ENCODE results near the gene RSPH4A.

DNA sequence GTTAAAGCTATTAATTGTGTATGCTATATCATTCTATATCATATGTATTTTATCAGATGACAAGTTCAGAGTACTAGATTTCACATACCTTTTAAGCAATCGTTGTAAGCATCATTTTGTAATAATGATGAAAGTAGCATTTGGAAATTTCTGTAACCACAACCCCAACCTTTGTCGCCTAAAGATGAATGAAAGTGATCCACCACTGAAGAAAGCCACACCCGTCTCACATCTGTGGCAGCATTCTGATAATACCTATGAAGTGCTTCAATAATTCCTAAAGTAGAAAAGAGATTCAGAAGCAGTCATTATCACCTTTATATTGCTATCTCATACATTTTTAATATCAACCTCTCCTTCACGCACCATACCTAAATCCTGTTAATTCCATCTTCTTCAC is 35.6 kb downstream of the RSPH4A start:
- TF ChIP-seq RBAK (tag by site-specific recombination; IDR thresholded peaks at IDR 0.05) (no peak), KLF10 (tag by site-specific recombination; IDR thresholded peaks at IDR 0.05) (no peak), PRDM1 (tag by site-specific recombination; IDR thresholded peaks at IDR 0.05) (no peak), WT1 (tag by site-specific recombination; IDR thresholded peaks at IDR 0.05) (no peak), ZNF626 (tag by site-specific recombination; IDR thresholded peaks at IDR 0.05) (no peak), TCF7L2 (IDR thresholded peaks at IDR 0.05; ENCODE audit: borderline replicate concordance, low read depth, low read length) (no peak), ZNF768 (tag by site-specific recombination; IDR thresholded peaks at IDR 0.05) (no peak)
- TF ChIP-seq, protein P1, sequence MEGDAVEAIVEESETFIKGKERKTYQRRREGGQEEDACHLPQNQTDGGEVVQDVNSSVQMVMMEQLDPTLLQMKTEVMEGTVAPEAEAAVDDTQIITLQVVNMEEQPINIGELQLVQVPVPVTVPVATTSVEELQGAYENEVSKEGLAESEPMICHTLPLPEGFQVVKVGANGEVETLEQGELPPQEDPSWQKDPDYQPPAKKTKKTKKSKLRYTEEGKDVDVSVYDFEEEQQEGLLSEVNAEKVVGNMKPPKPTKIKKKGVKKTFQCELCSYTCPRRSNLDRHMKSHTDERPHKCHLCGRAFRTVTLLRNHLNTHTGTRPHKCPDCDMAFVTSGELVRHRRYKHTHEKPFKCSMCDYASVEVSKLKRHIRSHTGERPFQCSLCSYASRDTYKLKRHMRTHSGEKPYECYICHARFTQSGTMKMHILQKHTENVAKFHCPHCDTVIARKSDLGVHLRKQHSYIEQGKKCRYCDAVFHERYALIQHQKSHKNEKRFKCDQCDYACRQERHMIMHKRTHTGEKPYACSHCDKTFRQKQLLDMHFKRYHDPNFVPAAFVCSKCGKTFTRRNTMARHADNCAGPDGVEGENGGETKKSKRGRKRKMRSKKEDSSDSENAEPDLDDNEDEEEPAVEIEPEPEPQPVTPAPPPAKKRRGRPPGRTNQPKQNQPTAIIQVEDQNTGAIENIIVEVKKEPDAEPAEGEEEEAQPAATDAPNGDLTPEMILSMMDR (tag by site-specific recombination; IDR thresholded peaks at IDR 0.05), result no peak
- TF ChIP-seq, protein P2, sequence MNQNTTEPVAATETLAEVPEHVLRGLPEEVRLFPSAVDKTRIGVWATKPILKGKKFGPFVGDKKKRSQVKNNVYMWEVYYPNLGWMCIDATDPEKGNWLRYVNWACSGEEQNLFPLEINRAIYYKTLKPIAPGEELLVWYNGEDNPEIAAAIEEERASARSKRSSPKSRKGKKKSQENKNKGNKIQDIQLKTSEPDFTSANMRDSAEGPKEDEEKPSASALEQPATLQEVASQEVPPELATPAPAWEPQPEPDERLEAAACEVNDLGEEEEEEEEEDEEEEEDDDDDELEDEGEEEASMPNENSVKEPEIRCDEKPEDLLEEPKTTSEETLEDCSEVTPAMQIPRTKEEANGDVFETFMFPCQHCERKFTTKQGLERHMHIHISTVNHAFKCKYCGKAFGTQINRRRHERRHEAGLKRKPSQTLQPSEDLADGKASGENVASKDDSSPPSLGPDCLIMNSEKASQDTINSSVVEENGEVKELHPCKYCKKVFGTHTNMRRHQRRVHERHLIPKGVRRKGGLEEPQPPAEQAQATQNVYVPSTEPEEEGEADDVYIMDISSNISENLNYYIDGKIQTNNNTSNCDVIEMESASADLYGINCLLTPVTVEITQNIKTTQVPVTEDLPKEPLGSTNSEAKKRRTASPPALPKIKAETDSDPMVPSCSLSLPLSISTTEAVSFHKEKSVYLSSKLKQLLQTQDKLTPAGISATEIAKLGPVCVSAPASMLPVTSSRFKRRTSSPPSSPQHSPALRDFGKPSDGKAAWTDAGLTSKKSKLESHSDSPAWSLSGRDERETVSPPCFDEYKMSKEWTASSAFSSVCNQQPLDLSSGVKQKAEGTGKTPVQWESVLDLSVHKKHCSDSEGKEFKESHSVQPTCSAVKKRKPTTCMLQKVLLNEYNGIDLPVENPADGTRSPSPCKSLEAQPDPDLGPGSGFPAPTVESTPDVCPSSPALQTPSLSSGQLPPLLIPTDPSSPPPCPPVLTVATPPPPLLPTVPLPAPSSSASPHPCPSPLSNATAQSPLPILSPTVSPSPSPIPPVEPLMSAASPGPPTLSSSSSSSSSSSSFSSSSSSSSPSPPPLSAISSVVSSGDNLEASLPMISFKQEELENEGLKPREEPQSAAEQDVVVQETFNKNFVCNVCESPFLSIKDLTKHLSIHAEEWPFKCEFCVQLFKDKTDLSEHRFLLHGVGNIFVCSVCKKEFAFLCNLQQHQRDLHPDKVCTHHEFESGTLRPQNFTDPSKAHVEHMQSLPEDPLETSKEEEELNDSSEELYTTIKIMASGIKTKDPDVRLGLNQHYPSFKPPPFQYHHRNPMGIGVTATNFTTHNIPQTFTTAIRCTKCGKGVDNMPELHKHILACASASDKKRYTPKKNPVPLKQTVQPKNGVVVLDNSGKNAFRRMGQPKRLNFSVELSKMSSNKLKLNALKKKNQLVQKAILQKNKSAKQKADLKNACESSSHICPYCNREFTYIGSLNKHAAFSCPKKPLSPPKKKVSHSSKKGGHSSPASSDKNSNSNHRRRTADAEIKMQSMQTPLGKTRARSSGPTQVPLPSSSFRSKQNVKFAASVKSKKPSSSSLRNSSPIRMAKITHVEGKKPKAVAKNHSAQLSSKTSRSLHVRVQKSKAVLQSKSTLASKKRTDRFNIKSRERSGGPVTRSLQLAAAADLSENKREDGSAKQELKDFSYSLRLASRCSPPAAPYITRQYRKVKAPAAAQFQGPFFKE (tag by site-specific recombination; IDR thresholded peaks at IDR 0.05; ENCODE audit: borderline replicate concordance), result no peak
